ENCODE results near the gene SBF2. TPM values are rescaled to one million over a fixed set of nuclear protein-coding genes. Genes with fewer than 3 reads are reported as not detected.

Gene SBF2
- total and polyA plus RNA-seq, 9 of the 15 experiments (the other 6 are each of a cell fraction or from before 2014, with no cell fraction given): 0.80 to 9.5 (median 5.0) TPM

DNA sequence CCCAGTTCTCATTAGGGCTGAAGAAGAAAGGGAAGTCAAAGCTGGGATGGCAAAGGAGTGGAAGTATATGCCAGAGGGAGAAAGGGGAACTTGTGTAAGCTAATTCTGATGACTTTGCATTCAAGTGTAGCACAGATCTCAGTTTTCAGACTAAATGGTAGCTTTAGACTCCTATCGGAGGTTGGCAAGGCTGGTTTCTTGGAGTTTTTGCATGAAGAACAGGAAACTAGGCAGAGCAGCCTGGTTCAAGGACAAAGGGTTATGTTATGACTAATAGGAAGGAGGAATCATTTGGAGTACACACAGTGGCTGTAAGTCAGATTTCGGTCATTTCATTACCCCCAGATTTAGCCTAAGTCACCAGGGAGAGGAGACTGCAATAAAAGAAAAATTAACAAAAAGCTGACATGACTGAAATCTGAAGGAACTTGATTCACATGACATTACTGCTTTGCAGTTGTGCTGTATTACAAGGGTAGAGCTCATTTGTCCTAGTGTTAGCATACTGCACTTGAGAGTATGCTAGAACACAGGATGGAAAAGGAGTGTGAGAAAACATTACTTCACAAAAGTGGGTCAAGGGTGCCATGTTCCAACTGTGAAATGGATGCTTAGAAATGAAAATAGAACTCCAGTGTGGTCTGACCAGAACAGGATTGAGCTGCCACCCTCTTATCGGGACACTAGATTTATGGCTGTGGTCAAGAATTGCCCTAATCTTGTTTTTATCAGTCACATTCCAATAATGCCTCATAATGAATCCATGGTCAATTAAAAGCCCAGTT is 34.5 kb upstream of the SBF2 start (continued):
- TF ChIP-seq, protein P1, sequence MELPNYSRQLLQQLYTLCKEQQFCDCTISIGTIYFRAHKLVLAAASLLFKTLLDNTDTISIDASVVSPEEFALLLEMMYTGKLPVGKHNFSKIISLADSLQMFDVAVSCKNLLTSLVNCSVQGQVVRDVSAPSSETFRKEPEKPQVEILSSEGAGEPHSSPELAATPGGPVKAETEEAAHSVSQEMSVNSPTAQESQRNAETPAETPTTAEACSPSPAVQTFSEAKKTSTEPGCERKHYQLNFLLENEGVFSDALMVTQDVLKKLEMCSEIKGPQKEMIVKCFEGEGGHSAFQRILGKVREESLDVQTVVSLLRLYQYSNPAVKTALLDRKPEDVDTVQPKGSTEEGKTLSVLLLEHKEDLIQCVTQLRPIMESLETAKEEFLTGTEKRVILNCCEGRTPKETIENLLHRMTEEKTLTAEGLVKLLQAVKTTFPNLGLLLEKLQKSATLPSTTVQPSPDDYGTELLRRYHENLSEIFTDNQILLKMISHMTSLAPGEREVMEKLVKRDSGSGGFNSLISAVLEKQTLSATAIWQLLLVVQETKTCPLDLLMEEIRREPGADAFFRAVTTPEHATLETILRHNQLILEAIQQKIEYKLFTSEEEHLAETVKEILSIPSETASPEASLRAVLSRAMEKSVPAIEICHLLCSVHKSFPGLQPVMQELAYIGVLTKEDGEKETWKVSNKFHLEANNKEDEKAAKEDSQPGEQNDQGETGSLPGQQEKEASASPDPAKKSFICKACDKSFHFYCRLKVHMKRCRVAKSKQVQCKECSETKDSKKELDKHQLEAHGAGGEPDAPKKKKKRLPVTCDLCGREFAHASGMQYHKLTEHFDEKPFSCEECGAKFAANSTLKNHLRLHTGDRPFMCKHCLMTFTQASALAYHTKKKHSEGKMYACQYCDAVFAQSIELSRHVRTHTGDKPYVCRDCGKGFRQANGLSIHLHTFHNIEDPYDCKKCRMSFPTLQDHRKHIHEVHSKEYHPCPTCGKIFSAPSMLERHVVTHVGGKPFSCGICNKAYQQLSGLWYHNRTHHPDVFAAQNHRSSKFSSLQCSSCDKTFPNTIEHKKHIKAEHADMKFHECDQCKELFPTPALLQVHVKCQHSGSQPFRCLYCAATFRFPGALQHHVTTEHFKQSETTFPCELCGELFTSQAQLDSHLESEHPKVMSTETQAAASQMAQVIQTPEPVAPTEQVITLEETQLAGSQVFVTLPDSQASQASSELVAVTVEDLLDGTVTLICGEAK (IDR thresholded peaks at IDR 0.05): no peak
- TF ChIP-seq, protein P1 (CRISPR knock-in tag; IDR thresholded peaks at IDR 0.05): no peak
- TF ChIP-seq CBFA2T3 (IDR thresholded peaks at IDR 0.05): no peak
- no peak for TF ChIP-seq ZFP36 (IDR thresholded peaks at IDR 0.05; ENCODE audit: low read depth, low read length, partially characterized antibody)
- peak; percentile 18; the same call in 1 of the 2 replicates for TF ChIP-seq KLF16 (IDR thresholded peaks at IDR 0.05)
- TF ChIP-seq NCOA6 (IDR thresholded peaks at IDR 0.05): no peak
- no peak for TF ChIP-seq SAFB2 (IDR thresholded peaks at IDR 0.05; ENCODE audit: borderline replicate concordance, low read depth, low read length, severe bottlenecking)
- peak; percentile 21; the same call in 1 of the 2 replicates for TF ChIP-seq MAFF (IDR thresholded peaks at IDR 0.05; ENCODE audit: low read length)
- TF ChIP-seq ZNF316 (IDR thresholded peaks at IDR 0.05): peak; percentile 73
- TF ChIP-seq ZNF695 (CRISPR knock-in tag; IDR thresholded peaks at IDR 0.05): no peak
- TF ChIP-seq C11orf30 (IDR thresholded peaks at IDR 0.05; ENCODE audit: low read depth): peak; percentile 64
- TF ChIP-seq MAFG (tag; conservative IDR thresholded peaks at IDR 0.05): 0 out of 2 replicates have a peak, but pooled peaks have one; percentile 17
- TF ChIP-seq SIRT6 (IDR thresholded peaks at IDR 0.05; ENCODE audit: low read depth, low read length): no peak
- TF ChIP-seq, protein P2, sequence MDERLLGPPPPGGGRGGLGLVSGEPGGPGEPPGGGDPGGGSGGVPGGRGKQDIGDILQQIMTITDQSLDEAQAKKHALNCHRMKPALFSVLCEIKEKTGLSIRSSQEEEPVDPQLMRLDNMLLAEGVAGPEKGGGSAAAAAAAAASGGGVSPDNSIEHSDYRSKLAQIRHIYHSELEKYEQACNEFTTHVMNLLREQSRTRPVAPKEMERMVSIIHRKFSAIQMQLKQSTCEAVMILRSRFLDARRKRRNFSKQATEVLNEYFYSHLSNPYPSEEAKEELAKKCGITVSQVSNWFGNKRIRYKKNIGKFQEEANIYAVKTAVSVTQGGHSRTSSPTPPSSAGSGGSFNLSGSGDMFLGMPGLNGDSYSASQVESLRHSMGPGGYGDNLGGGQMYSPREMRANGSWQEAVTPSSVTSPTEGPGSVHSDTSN (CRISPR knock-in tag; IDR thresholded peaks at IDR 0.05; ENCODE audit: low read depth): no peak
- TF ChIP-seq, protein P2 (tag; conservative IDR thresholded peaks at IDR 0.05; ENCODE audit: low read depth): peak; percentile 29; the same call in 1 of the 2 replicates
- TF ChIP-seq MTA2 (IDR thresholded peaks at IDR 0.05; ENCODE audit: low read depth): no peak
- peak; percentile 16; the same call in 1 of the 2 replicates for TF ChIP-seq PKNOX1 (IDR thresholded peaks at IDR 0.05)
